HepG2 (cell line): ENCODE measurements around the gene VAC14. TPM values are rescaled to one million over a fixed set of nuclear protein-coding genes. Genes with fewer than 3 reads are reported as not detected.

Experiments used
- ATAC-seq: fragments of 200-7000 bp; cut with Tn5 transposase; 3 replicates; pipeline ENCODE4 v1.9.1; 2020; ENCODE audit warnings: mild to moderate bottlenecking, moderate library complexity
- BruUV-seq: library from RNA; stranded (reverse); fragments of 400-500 nt; replicated peaks from 2 replicates; lab custom pipeline; 2021; lab: Mats Ljungman, UMichigan
- CTCF ChIA-PET: fragments of 300-600 bp; formaldehyde crosslinking; extraction: SDS; loops from one replicate; lab custom pipeline; 2021; ENCODE audit warnings: low total read pairs, inconsistent platforms, low intra/inter-chr PET ratio; lab: Yijun Ruan, JAX
- POLR2A ChIA-PET: fragments of 350-600 bp; sonication (Branson Sonifier 250); formaldehyde crosslinking; loops from one replicate; lab custom pipeline; 2020; ENCODE audit warnings: antibody characterized with exemption, inconsistent platforms; lab: Yijun Ruan, JAX
- DNase-seq: peaks from one replicate; pipeline ENCODE4 v3.0.0-alpha.2; 2015; ENCODE audit warnings: low spot score
- FAIRE-seq: peaks from 3 replicates; lab custom pipeline; 2011; peaks lifted over from hg19 to GRCh38; lab: Jason Lieb, UNC
- H2AFZ ChIP-seq: one replicate; pipeline ENCODE4 v1.6.1; 2011; ENCODE audit warnings: low read length, inconsistent platforms
- H3K27ac ChIP-seq: fragments of 300-600 bp; 3 replicates; pipeline ENCODE4 v1.8.0; 2011; ENCODE audit warnings: mixed run types, mild to moderate bottlenecking, mixed read lengths, low read length, inconsistent platforms; ENCODE audit not compliant: insufficient read depth; ENCODE audit errors: extremely low read length
- H3K27me3 ChIP-seq, 2 experiments: fragments of 200-600 bp in 1 of 2; 2 replicates in 1 of 2; 3 replicates in 1 of 2; pipeline versions ENCODE4 v1.6.0 to v1.8.0; 2011; ENCODE audit warnings: low read length in 2 of 2, mild to moderate bottlenecking in 2 of 2, moderate library complexity in 2 of 2, inconsistent platforms in 1 of 2; ENCODE audit not compliant: insufficient read depth in 2 of 2, control insufficient read depth in 1 of 2
- H3K36me3 ChIP-seq, 2 experiments: fragments of 200-600 bp in 1 of 2; replicated peaks in 1 of 2; 2 replicates in 1 of 2; 3 replicates in 1 of 2; pipeline versions ENCODE4 v1.5.1 to v1.8.0; 2011; ENCODE audit warnings: low read length in 2 of 2, inconsistent platforms in 1 of 2; ENCODE audit not compliant: insufficient read depth in 2 of 2, control insufficient read depth in 1 of 2
- H3K4me1 ChIP-seq: 2 replicates; pipeline ENCODE4 v1.5.1; 2012; ENCODE audit warnings: low read length, inconsistent platforms; ENCODE audit not compliant: insufficient read depth
- H3K4me2 ChIP-seq: 2 replicates; pipeline ENCODE4 v1.6.0; 2011; ENCODE audit warnings: low read depth, low read length, inconsistent platforms
- H3K4me3 ChIP-seq, 3 experiments: fragments of 200-600 bp in 1 of 3; sonication (generic), shearing (Covaris generic) in 1 of 3; replicated peaks in 1 of 3; 2 replicates each; pipeline ENCODE4 v1.5.1; 2011 to 2016; ENCODE audit warnings: low read length in 3 of 3, inconsistent platforms in 2 of 3, low read depth in 2 of 3, mild to moderate bottlenecking in 2 of 3, control low read depth in 1 of 3, mixed read lengths in 1 of 3; ENCODE audit not compliant: insufficient read depth in 1 of 3
- H3K79me2 ChIP-seq: one replicate; pipeline ENCODE4 v1.6.1; 2011; ENCODE audit warnings: low read length, inconsistent platforms; ENCODE audit not compliant: insufficient read depth
- H3K9ac ChIP-seq: 2 replicates; pipeline ENCODE4 v1.6.0; 2011; ENCODE audit warnings: mild to moderate bottlenecking, low read depth, low read length, inconsistent platforms; ENCODE audit not compliant: insufficient read depth
- H3K9me3 ChIP-seq: 2 replicates; pipeline ENCODE4 v1.5.1; 2012; ENCODE audit warnings: mild to moderate bottlenecking, low read length
- H4K20me1 ChIP-seq: 2 replicates; pipeline ENCODE4 v1.6.0; 2011; ENCODE audit warnings: inconsistent platforms, mild to moderate bottlenecking, low read length, moderate library complexity; ENCODE audit not compliant: insufficient read depth
- CHCHD3 ChIP-seq: sonication (generic); formaldehyde crosslinking; IDR thresholded peaks from 2 replicates; pipeline ENCODE4 v1.8.0; 2022; ENCODE audit warnings: mild to moderate bottlenecking, missing genetic modification reagents, moderate library complexity
- ESRRA ChIP-seq: sonication (generic); formaldehyde crosslinking; IDR thresholded peaks from 2 replicates; pipeline ENCODE4 v1.5.1; 2020; ENCODE audit warnings: mild to moderate bottlenecking, low read depth, missing genetic modification reagents
- HMGXB4 ChIP-seq, 2 experiments: sonication (generic) in 1 of 2; formaldehyde crosslinking in 1 of 2; IDR thresholded peaks; 2 replicates each; pipeline versions ENCODE4 v1.4.0 to v1.6.1; 2018 to 2020; ENCODE audit warnings: missing genetic modification reagents in 2 of 2, borderline replicate concordance in 1 of 2, low read depth in 1 of 2, mild to moderate bottlenecking in 1 of 2, missing biosample characterization in 1 of 2
- MXI1 ChIP-seq: IDR thresholded peaks from 3 replicates; pipeline ENCODE4 v1.6.1; 2012; ENCODE audit warnings: low read depth, low read length, inconsistent platforms, borderline replicate concordance
- PRDM4 ChIP-seq: sonication (generic); formaldehyde crosslinking; IDR thresholded peaks from 2 replicates; pipeline ENCODE4 v1.9.0; 2021; ENCODE audit warnings: missing genetic modification reagents, borderline replicate concordance
- REST ChIP-seq, 2 experiments: IDR thresholded peaks; 2 replicates each; pipeline ENCODE4 v1.6.1; 2011 to 2012; ENCODE audit warnings: low read length in 2 of 2, borderline replicate concordance in 1 of 2, low read depth in 1 of 2, mild to moderate bottlenecking in 1 of 2, moderate library complexity in 1 of 2
- SIN3A ChIP-seq: IDR thresholded peaks from 2 replicates; pipeline ENCODE4 v1.6.1; 2011; ENCODE audit warnings: low read depth, mild to moderate bottlenecking, control low read depth, low read length, borderline replicate concordance
- SP5 ChIP-seq: IDR thresholded peaks from 2 replicates; pipeline ENCODE4 v1.6.1; 2016; ENCODE audit warnings: low read depth, borderline replicate concordance
- YY1 ChIP-seq: IDR thresholded peaks from 2 replicates; pipeline ENCODE4 v1.6.1; 2011; ENCODE audit warnings: low read length, low read depth, moderate library complexity, mild to moderate bottlenecking; ENCODE audit not compliant: insufficient read depth, insufficient replicate concordance
- ZKSCAN1 ChIP-seq: fragments of 150-350 bp; IDR thresholded peaks from 2 replicates; pipeline ENCODE4 v1.6.1; 2014; ENCODE audit warnings: low read length
- ZNF20 ChIP-seq: sonication (generic); formaldehyde crosslinking; IDR thresholded peaks from 2 replicates; pipeline ENCODE4 v1.4.0; 2020; ENCODE audit warnings: mild to moderate bottlenecking, moderate library complexity, missing genetic modification reagents
- ZNF33B ChIP-seq: sonication (generic); formaldehyde crosslinking; IDR thresholded peaks from 2 replicates; pipeline ENCODE4 v1.5.1; 2020; ENCODE audit warnings: mild to moderate bottlenecking, missing genetic modification reagents
- ZNF770 ChIP-seq: sonication (generic); formaldehyde crosslinking; IDR thresholded peaks from 2 replicates; pipeline ENCODE4 v1.5.0; 2020; ENCODE audit warnings: mild to moderate bottlenecking, missing genetic modification reagents
- WGBS: methylation state at CpG from one replicate; pipeline ENCODE4 v1.1.6; 2017; ENCODE audit warnings: low lambda C conversion rate; 5-methylcytosine and 5-hydroxymethylcytosine counted together
- in situ Hi-C: cut with HindIII; loops from 2 replicates; pipeline ENCODE4 v1.10.0; 2017; ENCODE audit warnings: low pct_unique_long_range_greater_than_20kb; ENCODE audit not compliant: extremely low pct_ligation_motif_present
- intact Hi-C: fragments of 100-400 bp; cut with micrococcal nuclease; formaldehyde crosslinking; loops from one replicate; pipeline ENCODE4 v1.10.0; 2022; ENCODE audit not compliant: unreplicated experiment
- polyA plus RNA-seq, 8 experiments: library from polyadenylated mRNA; depleted of rRNA in 3 of 8; stranded (reverse) in 7 of 8; unstranded in 1 of 8; fragments of >200 nt; fragmentation: Illumina TruSeq in 4 of 8; extraction: Trizol in 4 of 8; gene quantifications; 2 replicates each; pipeline versions ENCODE4 v1.2.1 to v1.2.3, GENCODE V29; 2011 to 2016; ENCODE audit warnings: low read depth in 4 of 8, missing spikeins in 1 of 8, mixed read lengths in 1 of 8; ENCODE audit not compliant: insufficient read depth in 1 of 8
- total RNA-seq, 5 experiments: library from RNA; depleted of rRNA; stranded (reverse); fragments of >200 nt; fragmentation: Illumina TruSeq; extraction: Trizol; gene quantifications; 2 replicates each; pipeline ENCODE4 v1.2.3, GENCODE V29; 2016; ENCODE audit warnings: low read depth in 1 of 5

Gene VAC14
- total and polyA plus RNA-seq, 2 of the 13 experiments (the other 11 are each of a cell fraction or from before 2014, with no cell fraction given) = 23.5 to 24.6 TPM

- no peak for FAIRE-seq
- peaks cover 8% of the 10 kb centered on the region in 2 experiments; a peak in 2 of 5 replicates for H3K36me3 ChIP-seq
- H3K9ac ChIP-seq = no peak overlapping the region
- intact Hi-C loops = no loop called here
- no peak for DNase-seq
- in situ Hi-C loops = no loop called here
- H3K4me3 ChIP-seq = no peak overlapping the region
- 97% methylated on average over 10 of the region's 14 CpGs for WGBS
- H3K27ac ChIP-seq = no peak overlapping the region
- no peak overlapping the region for H2AFZ ChIP-seq
- BruUV-seq = no TSS peak
- no peaks in the 10 kb centered on the region for H3K79me2 ChIP-seq
- CTCF ChIA-PET = no interaction called here
- H3K9me3 ChIP-seq = no peaks in the 10 kb centered on the region
- H3K4me1 ChIP-seq = peaks cover 45% of the 10 kb centered on the region
- no peaks in the 10 kb centered on the region for H4K20me1 ChIP-seq
- TF ChIP-seq ZNF20 (no peak), ZKSCAN1 (no peak), ZNF770 (no peak), SP5 (CRISPR knock-in tag) (no peak), YY1 (no peak), SIN3A (no peak), ZNF33B (CRISPR knock-in tag) (no peak), PRDM4 (no peak), REST (IDR thresholded peaks at IDR 0.05; ENCODE audit: borderline replicate concordance in 1 of 2, low read depth in 1 of 2, low read length in 2 of 2) (no peak), ESRRA (CRISPR knock-in tag) (no peak), HMGXB4 (CRISPR knock-in tag; IDR thresholded peaks at IDR 0.05; ENCODE audit: borderline replicate concordance in 1 of 2, low read depth in 1 of 2) (no peak), CHCHD3 (CRISPR knock-in tag) (no peak), MXI1 (no peak)
- no peak for ATAC-seq
- H3K4me2 ChIP-seq = no peak overlapping the region
- POLR2A ChIA-PET = no interaction called here
- H3K27me3 ChIP-seq = no peaks in the 10 kb centered on the region
Measured at GRCh38 chr16:70697594-70698170, 103.3 kb downstream of the VAC14 start.
